NCI-H1417 (cell line): ENCODE measurements around the gene LINGO1.

Experiments used
- DNase-seq, 3 experiments: peaks; one replicate each; lab custom pipeline; 2025; lab: John Stamatoyannopoulos, UW

LINGO1 gene

DNA sequence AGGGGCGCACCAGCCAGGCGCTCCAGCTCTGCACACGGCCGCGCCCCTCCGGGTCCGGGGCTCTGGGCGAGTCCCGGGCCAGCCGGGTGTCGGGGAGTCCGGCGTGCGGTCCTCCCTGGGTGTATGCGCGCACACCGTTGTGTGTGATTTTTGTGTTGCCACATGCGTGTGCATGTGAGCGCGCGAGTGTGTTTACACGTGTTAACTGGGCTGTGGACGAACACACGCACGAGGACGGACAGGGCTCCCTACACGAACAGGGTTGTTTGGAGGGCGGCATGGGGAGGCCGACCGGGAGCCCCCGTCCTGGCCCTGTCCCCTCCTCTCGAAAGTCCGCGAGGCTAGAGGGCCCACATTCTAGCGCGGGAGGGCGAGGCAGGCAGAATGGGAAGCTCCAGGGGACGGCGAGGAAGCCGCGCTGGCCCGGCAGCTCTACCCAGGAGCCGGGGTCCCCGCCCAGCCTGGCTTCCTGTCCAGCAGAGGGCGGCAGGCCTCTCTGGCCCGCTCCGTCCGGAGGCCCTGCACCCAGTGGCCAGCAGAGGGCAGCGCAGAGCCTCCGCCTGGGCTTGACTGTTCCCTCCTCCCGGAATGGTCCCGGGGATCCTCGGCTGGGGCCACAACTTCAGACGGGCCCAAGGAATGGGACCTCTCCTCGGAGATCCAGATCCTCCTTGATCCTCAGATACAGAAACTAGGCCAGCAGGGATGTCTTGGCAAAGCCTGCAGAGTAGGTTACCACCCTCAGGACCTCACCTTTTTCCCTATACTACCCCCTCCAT lies 611 bp upstream of the LINGO1 start:
- peak; percentile 66 to 92 (median 91) for DNase-seq

DNA sequence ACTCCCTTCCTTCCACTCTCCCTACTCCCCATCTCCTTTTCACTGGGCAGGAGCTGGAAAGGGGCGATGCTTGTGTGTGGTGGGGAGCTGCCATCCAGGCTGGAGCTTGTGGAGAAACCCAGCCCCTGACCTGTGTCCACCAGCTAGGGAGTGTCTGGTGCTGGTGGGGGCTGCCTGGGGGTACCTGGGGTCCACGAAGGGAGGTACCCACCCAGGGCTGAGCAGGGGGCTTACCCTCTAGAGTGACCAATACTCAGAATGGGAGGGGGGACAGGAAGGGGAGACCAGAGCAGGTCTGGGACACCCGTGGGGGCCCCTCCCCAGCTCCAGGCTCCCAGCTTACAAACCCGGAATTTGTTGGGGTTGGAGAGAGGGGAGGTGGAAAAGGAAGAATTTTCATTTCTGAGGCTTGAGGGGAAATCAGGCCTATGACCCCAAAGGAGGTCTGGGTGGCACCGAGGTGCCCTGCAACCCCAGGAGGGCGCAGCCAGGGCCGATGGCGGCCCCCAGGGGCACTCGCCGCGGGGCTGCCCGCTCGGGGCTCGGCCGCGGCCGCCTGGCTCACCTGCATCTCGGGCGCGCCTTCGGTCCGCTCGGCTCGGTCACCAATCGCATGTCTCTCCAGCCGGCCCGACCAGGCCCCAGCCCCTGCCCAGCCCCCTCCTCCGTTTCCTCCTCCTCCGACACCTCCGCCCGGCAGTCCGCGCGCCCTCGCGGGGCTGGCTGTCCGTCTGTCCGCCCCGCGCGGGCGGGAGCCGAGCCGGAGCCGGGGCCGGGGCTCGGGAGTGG lies 773 bp downstream of the LINGO1 start:
- DNase-seq, result peak in 2 of 3 experiments; percentile 56 to 60

DNA sequence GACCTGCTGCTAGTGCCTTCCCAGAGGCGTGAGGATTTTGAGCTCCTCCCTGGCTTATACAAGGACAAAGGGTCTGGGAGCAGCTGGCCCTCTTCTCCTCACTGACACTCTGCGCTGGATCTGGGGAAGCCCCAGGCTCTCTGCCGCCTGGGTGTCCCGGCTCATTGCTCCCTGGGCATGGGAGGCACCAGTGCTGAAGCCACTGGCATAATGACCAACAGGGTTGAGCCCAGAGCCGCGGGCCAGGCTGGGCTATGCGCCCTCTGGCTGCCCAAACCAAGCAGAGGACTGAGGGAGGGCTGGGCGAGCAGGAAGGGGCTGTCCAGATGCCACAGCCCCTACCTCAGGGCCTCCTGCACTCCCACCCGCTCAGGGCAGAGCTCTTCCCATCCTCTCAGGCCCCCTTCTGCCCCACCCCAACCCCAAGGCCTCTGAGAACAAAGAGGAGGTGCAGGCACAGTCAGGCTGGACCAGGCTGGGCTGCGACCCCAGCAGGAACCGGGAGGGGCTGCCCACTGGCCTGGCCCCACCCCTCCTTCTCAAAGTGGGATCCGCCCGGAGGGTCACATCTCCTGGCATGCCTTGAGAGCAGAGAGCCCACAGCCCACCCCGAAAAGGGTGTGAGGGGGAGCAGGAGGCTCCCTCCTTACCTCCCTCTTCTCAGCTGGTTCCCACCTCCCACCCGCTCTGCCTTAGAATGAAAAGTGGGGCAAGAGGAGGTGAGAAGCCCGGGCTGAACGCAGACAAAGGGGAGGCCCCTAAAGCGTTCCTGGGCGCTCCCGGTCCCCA lies 1.6 kb downstream of the LINGO1 start:
- peak in 2 of 3 experiments; percentile 12 to 20 for DNase-seq

DNA sequence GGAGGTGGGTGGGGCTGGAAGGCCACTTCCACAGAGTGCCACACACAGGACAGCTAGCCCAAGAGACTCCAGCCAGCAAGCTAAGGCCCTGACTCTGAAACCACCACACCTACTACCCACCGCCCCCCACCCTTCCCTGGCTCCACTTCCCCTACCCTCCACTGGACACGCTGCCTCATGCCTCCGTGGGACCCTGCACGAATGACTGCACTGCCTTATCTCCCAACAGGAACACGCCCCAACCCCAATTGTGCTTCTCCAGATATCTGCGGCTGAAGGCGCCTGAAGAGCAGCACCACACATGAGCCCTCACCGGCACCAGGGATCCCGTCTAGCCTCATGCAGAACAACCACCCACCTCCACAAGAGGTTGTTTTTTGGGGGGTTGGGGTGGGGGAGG lies 2.7 kb downstream of the LINGO1 start:
- no peak for DNase-seq

- peak in 1 of 3 experiments; percentile 32 for DNase-seq
Measured at GRCh38 chr15:77629070-77630030, 3.4 kb downstream of the LINGO1 start.

DNA sequence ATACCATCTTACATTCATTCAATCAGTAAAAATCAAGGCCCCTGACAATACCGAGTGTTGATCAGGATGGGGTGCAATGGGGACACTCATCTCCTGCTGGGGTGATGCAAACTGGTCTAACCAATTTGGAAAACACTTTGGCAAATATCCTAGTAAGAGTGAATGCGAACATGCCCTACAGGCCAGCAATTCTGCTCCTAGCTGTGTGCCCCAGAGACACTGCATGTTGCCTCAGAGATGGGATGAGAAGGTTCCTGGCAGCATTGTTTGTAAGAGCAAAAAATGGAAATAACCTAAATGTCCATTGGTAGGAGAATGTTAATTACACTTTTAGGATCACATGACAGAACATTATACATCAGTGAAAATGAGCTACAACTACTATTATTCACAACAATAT lies 4.7 kb downstream of the LINGO1 start:
- DNase-seq, result no peak

- DNase-seq, result no peak
Measured at GRCh38 chr15:77627581-77627980, 5.1 kb downstream of the LINGO1 start.

GRCh38 chr15:77627067-77627466 lies 5.6 kb downstream of the LINGO1 start:
- DNase-seq, result peak in 2 of 3 experiments; percentile 82 to 96

GRCh38 chr15:77626002-77626401 lies 6.7 kb downstream of the LINGO1 start:
- DNase-seq, result no peak

- DNase-seq, result peak in 1 of 3 experiments; percentile 35
Measured at GRCh38 chr15:77625376-77625775, 7.3 kb downstream of the LINGO1 start.

GRCh38 chr15:77624868-77625267 lies 7.8 kb downstream of the LINGO1 start:
- DNase-seq, result peak in 1 of 3 experiments; percentile 35

DNA sequence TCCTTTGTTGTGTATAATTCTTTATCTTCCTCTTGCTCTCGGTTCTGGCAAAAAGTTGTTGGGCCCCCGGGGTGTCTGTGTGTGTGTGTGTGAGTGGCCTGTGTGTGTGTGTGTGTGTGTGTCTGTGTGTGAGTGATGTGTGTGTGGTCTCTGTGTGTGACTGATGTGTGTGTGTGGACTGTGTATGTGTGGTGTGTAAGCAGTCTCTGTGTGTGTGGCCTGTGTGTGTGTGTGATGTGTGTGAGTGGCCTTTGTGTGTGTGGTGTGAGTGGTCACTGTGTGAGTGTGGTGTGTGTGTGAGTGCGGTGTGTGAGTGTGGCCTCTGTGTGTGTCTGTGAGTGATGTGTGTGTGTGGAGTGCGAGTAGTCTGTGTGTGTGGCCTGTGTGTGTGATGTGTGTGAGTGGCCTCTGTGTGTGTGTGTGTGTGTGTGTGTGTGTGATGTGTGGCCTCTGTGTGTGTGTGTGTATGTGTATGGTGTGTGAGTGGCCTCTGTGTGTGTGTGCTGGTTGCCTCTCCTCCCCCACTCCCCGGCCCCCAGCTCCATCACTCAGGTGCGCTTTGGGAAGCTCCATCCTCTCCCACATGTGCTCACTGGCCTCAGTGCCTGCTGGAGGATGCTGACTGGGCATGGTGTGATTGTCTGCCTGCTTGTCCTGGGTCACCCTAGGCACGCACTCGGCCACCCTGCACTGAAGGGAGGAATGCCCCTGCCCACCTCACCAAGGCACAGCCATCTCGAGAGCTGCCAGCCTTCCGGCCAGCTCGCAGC lies 8.8 kb downstream of the LINGO1 start:
- no peak for DNase-seq

DNA sequence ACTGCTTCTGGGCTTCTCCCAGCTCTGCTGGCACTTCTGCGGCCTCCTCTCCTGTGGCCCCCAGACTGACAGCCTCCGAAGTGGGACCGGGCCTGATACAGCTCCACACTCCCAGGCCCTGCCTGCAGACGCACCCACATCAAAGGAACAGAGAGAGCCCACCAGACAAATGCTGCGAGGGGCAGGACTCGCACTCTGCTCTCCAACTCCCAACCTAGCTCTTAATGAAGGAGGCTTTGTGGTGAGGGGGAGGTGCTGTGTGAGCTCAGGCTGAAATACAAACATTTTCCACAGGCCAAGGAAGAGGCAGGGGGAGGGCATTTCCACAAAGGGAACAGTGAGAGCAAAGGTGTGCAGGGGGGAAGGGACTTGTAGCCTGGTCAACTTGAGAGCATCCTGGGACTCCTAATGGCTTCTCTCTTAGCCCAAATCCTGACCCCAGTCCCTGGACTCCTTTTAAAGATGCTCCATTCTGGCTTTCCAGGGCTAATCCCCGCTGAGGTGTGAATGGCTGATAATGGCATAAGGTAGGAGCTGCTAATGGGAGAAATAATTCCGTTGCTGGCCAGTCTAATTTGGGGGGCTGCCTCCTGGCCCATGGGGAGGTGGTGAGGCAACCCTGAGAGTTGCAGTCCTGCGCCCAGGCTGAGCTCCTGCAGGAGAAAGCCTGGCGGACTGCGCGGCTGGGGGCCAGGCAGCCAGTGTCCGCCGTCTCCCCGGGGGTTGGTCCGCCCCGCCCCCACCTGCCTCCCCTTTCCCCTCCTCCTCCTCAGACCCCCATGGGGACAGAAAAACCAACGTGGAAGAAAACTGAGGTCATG lies 9.6 kb downstream of the LINGO1 start:
- peak in 1 of 3 experiments; percentile 45 for DNase-seq

DNA sequence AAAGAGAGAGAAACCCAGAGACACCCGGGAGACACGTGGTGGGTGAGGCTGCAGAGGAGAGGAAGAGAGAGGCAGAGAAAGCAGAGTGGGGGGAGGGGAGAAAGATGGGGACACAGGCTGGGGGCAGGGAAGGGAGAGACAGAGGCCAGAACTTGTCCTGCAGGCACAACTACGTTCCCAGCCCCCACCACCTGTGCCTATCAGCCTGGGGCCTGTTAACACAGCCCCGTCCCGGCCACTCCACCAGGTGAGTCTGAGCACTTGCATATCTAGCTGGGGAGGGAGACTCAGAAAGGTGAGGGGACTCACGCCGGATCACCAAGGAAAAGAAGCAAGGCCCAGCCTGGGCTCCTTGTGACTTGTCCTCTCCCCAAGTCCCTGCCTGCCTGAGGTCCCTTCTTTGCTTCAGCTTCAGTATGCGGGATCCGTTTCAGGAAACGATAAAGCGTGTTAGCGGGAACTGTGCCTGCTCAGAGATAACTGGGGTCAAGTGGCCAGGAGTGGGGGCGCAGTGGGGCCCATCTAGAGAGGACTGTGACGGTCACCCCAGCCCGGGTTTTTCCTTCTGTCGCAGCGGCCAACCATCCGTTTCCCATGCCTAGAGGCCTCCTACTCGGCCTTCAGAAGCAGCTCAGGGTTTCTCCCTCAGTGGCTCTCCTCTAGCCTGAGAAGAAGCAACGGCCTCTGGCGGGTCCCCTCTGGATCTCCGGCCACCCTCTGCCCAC lies 10.3 kb downstream of the LINGO1 start:
- peak in 1 of 3 experiments; percentile 27 for DNase-seq

GRCh38 chr15:77621847-77622208 lies 10.9 kb downstream of the LINGO1 start:
- no peak for DNase-seq

- no peak for DNase-seq
Measured at GRCh38 chr15:77620960-77621647, 11.6 kb downstream of the LINGO1 start.

DNA sequence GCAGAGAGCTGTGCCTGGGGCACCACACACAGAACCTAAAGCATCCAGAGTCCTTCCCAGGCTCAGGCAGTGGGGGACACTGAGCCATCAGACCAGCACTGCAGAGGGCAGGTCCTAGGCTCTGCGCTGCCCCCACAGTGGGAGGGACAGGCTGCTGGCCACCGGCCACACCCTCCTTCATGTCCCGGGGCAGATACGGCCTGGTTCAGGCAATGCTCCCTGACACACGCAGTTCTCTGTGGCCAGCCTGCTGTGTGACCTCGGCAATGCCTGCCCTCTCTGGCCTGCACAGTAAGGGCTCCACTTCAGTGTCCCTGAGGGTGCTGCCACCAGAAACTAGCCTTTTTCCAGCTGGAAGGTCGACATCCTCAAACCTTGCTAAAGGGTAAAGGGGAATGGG lies 12.4 kb downstream of the LINGO1 start:
- DNase-seq, result no peak

DNA sequence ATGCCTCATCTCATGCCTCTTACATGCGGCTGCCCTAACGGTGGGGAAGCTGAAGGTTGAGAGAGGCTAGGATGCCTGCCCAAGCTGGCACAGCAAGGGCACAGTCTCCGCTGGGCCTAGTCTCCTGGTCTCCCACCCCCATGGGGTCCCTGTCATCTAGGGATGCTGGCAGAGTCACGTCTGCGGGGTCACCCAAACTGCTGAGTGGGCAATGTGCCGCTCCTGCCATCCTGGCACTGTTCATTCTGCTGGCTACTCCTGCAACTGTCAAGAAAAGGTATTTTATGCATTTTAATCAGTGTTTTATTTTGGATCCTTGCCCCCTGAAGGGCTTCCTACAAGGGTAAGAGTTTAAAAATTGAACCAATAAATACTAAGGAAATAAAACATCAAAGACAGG lies 12.8 kb downstream of the LINGO1 start:
- DNase-seq, result no peak
